Ovary (tissue), 3 donors: ENCODE measurements around the gene FTCD.

ENCODE experiments used
- POLR2A ChIP-seq: fragments of 450-650 bp; IDR thresholded peaks from one replicate; pipeline ENCODE4 v1.6.1; 2017; ENCODE audit warnings: antibody characterized with exemption, mild to moderate bottlenecking, moderate library complexity
- TF ChIP-seq, protein P1 (sequence below), 3 donors: fragments of 450-650 bp in 2 of 3; fragments of 200-600 bp in 1 of 3; IDR thresholded peaks; one replicate each; pipeline versions ENCODE4 v1.5.1 to v1.8.0; 2016 to 2022; ENCODE audit warnings: antibody characterized with exemption in 3 of 3, mild to moderate bottlenecking in 1 of 3
- donor health status: DM: no; HTN: no; CAD: no.

DNA sequence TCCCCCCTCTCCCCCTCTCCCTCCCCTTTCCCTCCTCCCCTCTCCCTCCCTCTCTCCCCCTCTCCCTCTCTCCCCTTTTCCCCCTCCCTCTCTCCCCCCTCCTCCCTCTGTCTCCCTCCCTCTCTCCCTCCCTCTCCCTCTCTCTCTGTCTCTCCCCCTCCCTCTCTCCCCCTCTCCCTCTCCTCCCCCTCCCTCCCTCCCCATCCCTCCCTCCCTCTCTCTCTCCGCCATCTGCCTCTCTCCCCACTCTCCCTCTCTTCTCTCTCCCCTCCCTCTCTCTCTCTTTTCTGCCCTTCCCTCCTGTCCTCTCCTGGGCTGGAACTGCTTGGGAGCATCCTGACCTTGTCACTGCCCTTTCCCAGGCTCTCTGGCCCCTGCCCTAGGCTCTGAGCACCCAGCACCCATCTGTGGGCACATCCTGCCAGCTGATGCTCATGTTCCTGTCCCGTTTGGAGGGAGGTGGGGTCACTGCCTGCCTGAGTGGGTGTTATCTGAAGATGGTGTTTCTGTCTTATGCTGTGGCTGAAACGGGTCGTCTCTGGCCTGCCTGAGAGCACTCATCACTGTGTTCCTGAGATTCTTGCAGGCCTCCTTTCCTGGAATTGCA lies 10.8 kb downstream of the FTCD start:
- TF ChIP-seq POLR2A = no peak
- TF ChIP-seq, protein P1, sequence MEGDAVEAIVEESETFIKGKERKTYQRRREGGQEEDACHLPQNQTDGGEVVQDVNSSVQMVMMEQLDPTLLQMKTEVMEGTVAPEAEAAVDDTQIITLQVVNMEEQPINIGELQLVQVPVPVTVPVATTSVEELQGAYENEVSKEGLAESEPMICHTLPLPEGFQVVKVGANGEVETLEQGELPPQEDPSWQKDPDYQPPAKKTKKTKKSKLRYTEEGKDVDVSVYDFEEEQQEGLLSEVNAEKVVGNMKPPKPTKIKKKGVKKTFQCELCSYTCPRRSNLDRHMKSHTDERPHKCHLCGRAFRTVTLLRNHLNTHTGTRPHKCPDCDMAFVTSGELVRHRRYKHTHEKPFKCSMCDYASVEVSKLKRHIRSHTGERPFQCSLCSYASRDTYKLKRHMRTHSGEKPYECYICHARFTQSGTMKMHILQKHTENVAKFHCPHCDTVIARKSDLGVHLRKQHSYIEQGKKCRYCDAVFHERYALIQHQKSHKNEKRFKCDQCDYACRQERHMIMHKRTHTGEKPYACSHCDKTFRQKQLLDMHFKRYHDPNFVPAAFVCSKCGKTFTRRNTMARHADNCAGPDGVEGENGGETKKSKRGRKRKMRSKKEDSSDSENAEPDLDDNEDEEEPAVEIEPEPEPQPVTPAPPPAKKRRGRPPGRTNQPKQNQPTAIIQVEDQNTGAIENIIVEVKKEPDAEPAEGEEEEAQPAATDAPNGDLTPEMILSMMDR (IDR thresholded peaks at IDR 0.05) = no peak
